GM18519 (cell line): ENCODE data around the gene KCNE4.

Experiments used
- ATAC-seq: cut with Tn5 transposase; IDR thresholded peaks from one replicate; pipeline ENCODE4 v1.9.1; 2021; ENCODE audit warnings: mild to moderate bottlenecking, moderate library complexity; ENCODE audit not compliant: unreplicated experiment, low FRiP score

Gene KCNE4

DNA sequence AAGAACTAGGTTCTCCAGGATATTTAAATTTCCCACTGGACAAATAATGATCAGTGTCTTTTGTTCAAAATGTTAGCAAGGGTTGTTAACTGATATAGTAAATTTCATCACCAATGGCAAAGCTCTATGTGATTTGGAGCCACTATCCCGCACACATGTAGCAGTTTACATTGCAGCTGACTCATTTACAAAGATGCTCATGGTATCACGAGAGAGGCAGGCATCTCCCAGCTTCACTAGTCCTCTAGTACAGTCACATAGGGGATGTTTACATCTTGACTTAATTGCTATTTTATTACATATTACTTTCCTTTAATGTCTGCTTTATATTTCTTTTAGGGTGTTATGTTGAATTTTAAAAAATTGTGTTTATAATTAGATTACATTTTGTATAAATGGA lies 30.7 kb downstream of the KCNE4 start:
- no peak for ATAC-seq

GRCh38 chr2:223083402-223084070 lies 31.5 kb downstream of the KCNE4 start:
- no peak for ATAC-seq

- ATAC-seq: no peak
These were observed 32.9 kb downstream of the KCNE4 start for GRCh38 chr2:223084873-223085272.

DNA sequence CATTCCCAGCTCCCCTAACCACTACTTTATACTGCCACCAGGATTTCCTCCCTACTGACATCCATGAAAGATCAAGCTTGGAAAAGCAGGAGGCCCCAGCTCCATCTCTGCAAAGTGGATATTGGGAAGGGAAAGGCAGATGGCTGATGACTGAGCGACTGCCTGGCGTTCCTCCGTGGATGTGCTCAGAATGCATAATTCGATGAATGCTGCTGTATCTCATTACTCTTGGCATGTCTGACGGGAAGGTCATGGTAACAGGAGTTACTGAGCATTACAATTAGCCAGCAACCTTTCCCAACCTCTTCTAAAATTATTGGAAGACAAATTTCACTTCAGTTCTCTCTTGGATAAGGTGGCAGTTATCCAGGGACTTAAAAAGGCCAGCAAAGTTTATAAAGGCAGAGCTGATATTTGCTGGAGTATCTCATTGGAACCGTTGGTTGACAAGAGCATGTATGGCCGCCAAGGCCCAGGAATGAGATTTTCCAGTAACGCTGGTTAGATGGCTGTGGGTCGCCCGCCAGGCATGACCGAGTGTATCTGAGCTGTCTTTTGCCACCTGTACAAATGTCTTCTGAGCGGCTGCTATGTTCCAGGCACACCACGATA lies 34.5 kb downstream of the KCNE4 start:
- no peak for ATAC-seq

GRCh38 chr2:223087466-223087865 lies 35.5 kb downstream of the KCNE4 start:
- no peak for ATAC-seq

- ATAC-seq: no peak
These were observed 36.9 kb downstream of the KCNE4 start for GRCh38 chr2:223088866-223089265.

- no peak for ATAC-seq
These were observed 38.0 kb downstream of the KCNE4 start for GRCh38 chr2:223090039-223090438.

GRCh38 chr2:223090540-223091235 lies 38.7 kb downstream of the KCNE4 start:
- no peak for ATAC-seq

GRCh38 chr2:223092667-223093066 lies 40.7 kb downstream of the KCNE4 start:
- ATAC-seq: no peak

DNA sequence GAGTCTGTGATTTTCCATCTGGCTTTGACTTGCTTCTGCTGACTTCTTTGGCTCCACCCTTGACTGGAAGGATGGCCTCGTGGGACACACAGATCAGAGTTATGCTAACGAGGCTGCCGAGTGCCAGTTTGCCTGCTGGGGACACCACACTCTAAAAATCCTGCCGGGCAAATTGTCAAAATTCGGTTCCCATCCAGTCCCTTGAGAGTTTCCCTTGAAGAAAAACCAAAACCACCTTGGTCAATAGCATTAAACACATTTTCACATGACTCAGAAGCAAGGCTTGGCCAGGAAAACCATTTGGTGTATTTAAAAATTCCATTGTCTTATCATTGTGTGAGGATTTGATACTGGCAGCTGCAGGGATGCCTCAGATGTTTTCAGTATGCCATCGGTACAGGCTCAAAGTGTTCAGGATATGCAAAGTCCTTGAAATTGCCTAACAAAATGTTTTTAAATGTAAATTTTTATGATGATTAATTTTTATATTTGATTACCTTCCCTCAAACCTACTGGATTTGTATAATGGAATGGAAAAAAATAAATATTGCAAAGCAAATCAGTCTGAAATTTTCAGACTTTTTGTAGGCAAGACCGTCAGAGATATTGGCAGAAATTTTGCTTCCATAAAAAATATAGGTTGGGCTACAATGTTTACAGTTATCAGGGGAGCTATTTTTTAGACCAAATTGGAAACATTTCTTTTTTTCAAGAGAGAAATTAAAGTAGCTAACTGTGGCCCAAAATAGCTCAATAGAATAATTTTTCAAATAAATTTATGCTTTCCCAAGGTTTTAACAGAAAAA lies 41.6 kb downstream of the KCNE4 start:
- ATAC-seq: no peak

- no peak for ATAC-seq
These were observed 43.2 kb downstream of the KCNE4 start for GRCh38 chr2:223095207-223095606.

- ATAC-seq: no peak
These were observed 44.4 kb downstream of the KCNE4 start for GRCh38 chr2:223096235-223096970.

- ATAC-seq: no peak
These were observed 45.9 kb downstream of the KCNE4 start for GRCh38 chr2:223097888-223098383.

- ATAC-seq: no peak
These were observed 47.6 kb downstream of the KCNE4 start for GRCh38 chr2:223099561-223099960.

DNA sequence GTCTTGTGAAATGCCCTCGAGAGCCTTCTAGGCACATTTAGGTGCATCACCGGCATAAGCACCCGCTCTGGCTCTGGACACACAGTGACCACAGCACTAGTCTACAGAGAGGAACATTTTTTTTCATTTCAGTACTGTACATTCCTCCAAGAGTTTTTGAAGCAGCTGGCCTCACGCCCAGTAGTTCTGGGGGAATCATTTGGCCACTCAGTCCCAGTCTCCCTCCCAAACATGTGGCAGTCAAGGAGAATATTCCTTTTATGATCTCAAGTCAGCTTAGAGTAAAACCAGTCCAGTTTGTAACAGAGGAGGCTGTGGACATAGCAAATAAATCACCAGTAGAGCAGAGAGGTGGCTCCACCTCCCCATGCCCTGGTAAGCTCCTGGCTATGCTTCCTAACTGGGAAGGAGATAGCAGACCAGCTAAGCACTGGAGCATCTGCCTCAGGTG lies 48.1 kb downstream of the KCNE4 start:
- ATAC-seq: no peak

DNA sequence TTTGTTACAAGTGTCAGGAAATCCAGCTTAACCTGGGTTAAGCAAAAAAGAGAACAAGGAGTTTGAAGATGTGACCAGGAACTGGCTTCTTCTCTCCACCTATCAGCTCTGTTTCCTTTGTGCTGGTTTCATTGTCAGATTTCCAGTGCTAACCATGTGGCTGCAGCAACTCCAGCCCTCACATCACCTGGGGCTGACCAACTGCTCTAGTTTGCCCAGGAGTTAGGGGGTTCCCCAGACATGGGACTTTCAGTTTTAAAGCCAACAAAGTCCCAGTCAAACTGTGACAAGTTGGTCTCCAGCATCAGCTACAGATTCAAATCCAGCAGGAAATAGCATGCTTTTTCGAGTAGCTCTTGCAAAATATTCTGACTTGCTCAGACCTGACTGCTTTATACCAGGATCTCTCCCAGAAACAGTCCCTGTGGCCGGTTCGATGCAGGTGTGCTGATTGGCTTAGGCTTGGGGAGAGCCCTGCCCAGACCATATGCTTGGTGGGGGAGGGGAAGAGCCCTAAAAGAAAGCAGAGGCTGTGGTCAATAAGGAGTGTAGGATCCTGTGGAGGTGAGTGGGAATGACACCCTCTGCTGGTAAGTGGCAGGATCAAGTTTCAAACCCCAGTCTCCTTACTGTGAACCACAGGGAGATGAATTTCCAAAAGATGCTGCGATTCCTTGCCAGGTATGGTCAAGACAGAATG lies 49.5 kb downstream of the KCNE4 start:
- no peak for ATAC-seq

DNA sequence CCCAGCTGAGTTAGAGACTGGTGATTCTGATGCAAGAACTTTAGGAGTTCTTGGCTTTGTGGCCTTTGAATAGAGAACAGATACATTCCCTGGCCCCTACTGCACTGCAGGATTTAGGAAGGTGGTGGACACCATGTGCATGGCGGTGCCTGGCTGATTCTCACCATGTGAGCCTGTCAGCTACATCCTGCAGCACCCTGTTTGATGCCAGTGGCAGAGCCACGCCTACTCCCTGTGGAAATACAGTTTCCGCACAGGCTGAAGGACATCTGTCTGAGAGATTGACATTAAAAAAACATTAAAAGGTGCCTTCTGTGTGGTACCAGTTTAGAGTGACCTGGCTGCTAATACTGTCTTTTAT lies 50.0 kb downstream of the KCNE4 start:
- ATAC-seq: no peak

GRCh38 chr2:223102450-223102849 lies 50.5 kb downstream of the KCNE4 start:
- no peak for ATAC-seq

GRCh38 chr2:223104336-223105132 lies 52.5 kb downstream of the KCNE4 start:
- ATAC-seq: no peak
